IPS-18a (cell line): ENCODE results near the gene CATSPER4.

Experiments used
- H3K27ac ChIP-seq: one replicate; pipeline ENCODE4 v1.5.1; 2013; ENCODE audit warnings: low read length
- H3K27me3 ChIP-seq: one replicate; pipeline ENCODE4 v1.6.1; 2013; ENCODE audit warnings: mild to moderate bottlenecking, low read length; ENCODE audit not compliant: control insufficient read depth, insufficient read depth
- H3K36me3 ChIP-seq: one replicate; pipeline ENCODE4 v1.6.1; 2013; ENCODE audit warnings: low read depth, low read length; ENCODE audit not compliant: control insufficient read depth
- H3K4me1 ChIP-seq: one replicate; pipeline ENCODE4 v1.6.1; 2013; ENCODE audit warnings: low read depth, low read length; ENCODE audit not compliant: control insufficient read depth
- H3K4me3 ChIP-seq: one replicate; pipeline ENCODE4 v1.5.1; 2013; ENCODE audit warnings: low read length
- H3K9ac ChIP-seq: one replicate; pipeline ENCODE4 v1.6.1; 2013; ENCODE audit warnings: mild to moderate bottlenecking, low read length, moderate library complexity
- H3K9me3 ChIP-seq: one replicate; pipeline ENCODE4 v1.6.1; 2013; ENCODE audit warnings: low read depth, low read length; ENCODE audit not compliant: control insufficient read depth

Gene CATSPER4

GRCh38 chr1:26233903-26234643 lies 43.7 kb downstream of the CATSPER4 start, which contains the start of gene CEP85:
Gene CEP85 (plus strand): TSS chr1:26234200. CDS start chr1:26239784, 5,584 bp downstream.
- H3K4me3 ChIP-seq = peak within 1 kb of the TSS; percentile 93
- no peaks in the 10 kb centered on the region for H3K36me3 ChIP-seq
- no peaks in the 10 kb centered on the region for H3K4me1 ChIP-seq
- no peaks in the 10 kb centered on the region for H3K9me3 ChIP-seq
- H3K9ac ChIP-seq = peak within 1 kb of the TSS; percentile 81
- H3K27ac ChIP-seq = peak within 1 kb of the TSS; percentile 12
- no peaks in the 10 kb centered on the region for H3K27me3 ChIP-seq

- H3K4me1 ChIP-seq = no peaks in the 10 kb centered on the region
- no peaks in the 10 kb centered on the region for H3K27me3 ChIP-seq
- peak overlapping the region; percentile 12 for H3K27ac ChIP-seq
- H3K36me3 ChIP-seq = peaks cover 3% of the 10 kb centered on the region
- H3K9me3 ChIP-seq = no peaks in the 10 kb centered on the region
- H3K9ac ChIP-seq = peak overlapping the region; percentile 81
- H3K4me3 ChIP-seq = peak overlapping the region; percentile 93
These were observed 44.4 kb downstream of the CATSPER4 start for GRCh38 chr1:26234644-26235370.

GRCh38 chr1:26237230-26237966 lies 47.0 kb downstream of the CATSPER4 start:
- H3K4me1 ChIP-seq = no peaks in the 10 kb centered on the region
- no peaks in the 10 kb centered on the region for H3K27me3 ChIP-seq
- H3K4me3 ChIP-seq = no peak overlapping the region
- H3K36me3 ChIP-seq = peaks cover 5% of the 10 kb centered on the region
- no peaks in the 10 kb centered on the region for H3K9me3 ChIP-seq
- H3K27ac ChIP-seq = no peak overlapping the region
- no peak overlapping the region for H3K9ac ChIP-seq

- Histone ChIP-seq H3K9ac (no peak overlapping the region), H3K9me3 (no peaks in the 10 kb centered on the region), H3K4me1 (no peaks in the 10 kb centered on the region), H3K27ac (no peak overlapping the region), H3K4me3 (no peak overlapping the region), H3K36me3 (peaks cover 16% of the 10 kb centered on the region), H3K27me3 (no peaks in the 10 kb centered on the region)
These were observed 49.5 kb downstream of the CATSPER4 start for GRCh38 chr1:26239936-26240335.
